GM19193 (cell line): ENCODE results near the gene ESYT1.

Experiments used
- POLR2A ChIP-seq: IDR thresholded peaks from 4 replicates; pipeline ENCODE4 v1.6.1; 2011; ENCODE audit not compliant: insufficient read depth, insufficient read length; ENCODE audit errors: extremely low read depth

ESYT1 gene

DNA sequence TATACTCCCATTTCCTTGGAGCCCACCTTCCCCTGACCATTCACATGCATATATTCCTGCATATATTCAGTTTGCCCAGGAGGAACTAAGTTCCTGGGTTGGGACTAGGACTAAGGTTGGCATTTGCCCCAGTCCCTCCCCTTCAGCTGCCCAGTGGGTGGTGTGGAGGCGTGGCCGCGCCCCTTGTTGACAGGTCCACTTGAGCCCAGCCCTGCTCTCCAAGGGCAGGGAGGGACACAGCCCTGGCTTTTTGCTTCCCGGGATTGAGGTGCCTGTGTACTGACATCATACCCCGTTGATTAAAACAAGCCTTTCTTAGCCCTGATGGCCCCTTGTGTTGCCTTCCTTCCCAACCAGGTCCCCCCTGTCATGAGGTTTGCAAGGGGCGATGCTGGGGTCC, 40.8 kb upstream of the ESYT1 start:
- TF ChIP-seq POLR2A: no peak

GRCh38 chr12:56097738-56098137, 30.3 kb upstream of the ESYT1 start:
- no peak for TF ChIP-seq POLR2A

GRCh38 chr12:56098592-56098991, 29.5 kb upstream of the ESYT1 start:
- no peak for TF ChIP-seq POLR2A

- TF ChIP-seq POLR2A: no peak
Measured at GRCh38 chr12:56099787-56100186, 28.3 kb upstream of the ESYT1 start.

DNA sequence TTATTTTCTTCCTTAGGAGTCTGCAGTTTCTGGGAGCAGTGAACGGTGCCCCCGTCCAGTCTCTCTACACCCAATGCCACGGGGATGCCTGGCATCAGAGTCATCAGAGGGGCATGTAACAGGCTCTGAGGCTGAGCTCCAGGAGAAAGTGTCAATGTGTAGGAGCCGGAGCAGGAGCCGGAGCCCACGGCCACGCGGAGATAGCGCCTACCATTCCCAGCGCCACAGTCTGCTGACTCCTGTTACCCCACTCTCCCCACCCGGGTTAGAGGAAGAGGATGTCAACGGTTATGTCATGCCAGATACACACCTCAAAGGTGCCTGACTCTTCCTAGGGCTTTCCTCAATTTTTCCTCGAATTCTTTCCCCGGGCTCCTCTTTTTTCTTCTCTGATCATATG, 27.0 kb upstream of the ESYT1 start:
- no peak for TF ChIP-seq POLR2A

- no peak for TF ChIP-seq POLR2A
Measured at GRCh38 chr12:56102683-56103065, 25.4 kb upstream of the ESYT1 start.

GRCh38 chr12:56103066-56103711, 24.9 kb upstream of the ESYT1 start:
- no peak for TF ChIP-seq POLR2A

DNA sequence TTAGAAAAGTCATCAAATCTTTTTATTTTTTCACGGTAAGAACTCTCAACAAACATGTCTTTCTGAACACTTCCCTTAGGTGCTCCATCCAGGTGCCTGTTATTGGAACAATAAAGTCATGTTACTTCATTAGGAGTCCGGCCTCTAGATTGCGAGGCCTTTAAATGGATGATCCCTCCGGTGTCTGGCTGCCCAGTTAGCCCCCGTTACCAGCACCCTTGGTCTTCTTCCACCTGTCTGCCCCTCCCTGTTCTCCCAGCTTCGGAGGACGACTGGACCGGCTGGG, 24.3 kb upstream of the ESYT1 start:
- TF ChIP-seq POLR2A: no peak

GRCh38 chr12:56104109-56104814, 23.8 kb upstream of the ESYT1 start, which contains the start of gene PA2G4:
TSS of gene PA2G4 (plus strand) at chr12:56104559. CDS start at chr12:56104738, 179 bp downstream.
- peak; percentile 94 for TF ChIP-seq POLR2A

- TF ChIP-seq POLR2A: no peak
Measured at GRCh38 chr12:56104815-56105608, 23.1 kb upstream of the ESYT1 start.

DNA sequence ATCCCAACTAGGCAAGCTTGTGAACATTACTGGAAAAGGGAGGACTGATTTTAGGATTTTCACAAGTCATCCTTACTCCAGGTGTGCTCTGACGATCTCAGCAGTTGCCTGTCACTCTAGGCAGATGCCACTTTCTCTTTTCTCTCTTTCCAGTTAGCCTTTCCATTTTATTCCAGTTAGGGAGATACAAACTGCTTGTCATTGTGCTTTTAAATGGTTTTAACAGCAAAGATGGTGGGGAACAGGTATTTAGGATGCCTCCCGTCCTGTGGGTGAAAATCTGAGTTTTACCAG, 22.5 kb upstream of the ESYT1 start:
- TF ChIP-seq POLR2A: no peak

DNA sequence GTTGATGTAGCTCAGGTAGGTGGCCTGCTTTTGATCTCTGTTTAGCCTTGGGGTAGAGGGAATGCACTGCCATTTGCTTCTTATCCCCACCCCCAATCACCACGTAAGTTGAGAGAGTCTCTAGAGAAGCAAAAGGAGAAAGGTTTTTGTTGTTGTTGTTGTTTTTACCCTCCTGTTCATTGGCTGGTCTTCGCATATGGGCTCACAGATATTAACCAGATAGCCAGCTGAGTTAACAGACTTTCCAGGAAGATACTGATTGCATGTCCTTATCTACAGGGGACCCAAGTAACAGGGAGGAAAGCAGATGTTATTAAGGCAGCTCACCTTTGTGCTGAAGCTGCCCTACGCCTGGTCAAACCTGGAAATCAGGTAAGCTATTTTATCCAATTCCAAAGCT, 20.8 kb upstream of the ESYT1 start:
- no peak for TF ChIP-seq POLR2A

DNA sequence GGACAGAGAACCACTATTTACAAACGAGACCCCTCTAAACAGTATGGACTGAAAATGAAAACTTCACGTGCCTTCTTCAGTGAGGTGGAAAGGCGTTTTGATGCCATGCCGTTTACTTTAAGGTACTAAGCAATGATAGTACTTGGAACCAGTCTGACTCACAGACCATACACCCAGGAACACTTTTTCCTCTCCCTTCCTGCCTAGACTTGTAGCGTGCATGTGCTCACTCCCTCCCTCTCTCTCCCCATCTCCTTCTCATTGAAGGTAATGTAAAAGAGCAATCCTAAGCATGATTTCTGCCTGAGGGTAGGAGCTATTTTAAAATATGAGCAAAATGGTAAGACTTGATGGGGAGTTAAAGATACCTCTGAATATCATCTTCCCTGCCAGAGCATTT, 17.5 kb upstream of the ESYT1 start:
- no peak for TF ChIP-seq POLR2A

DNA sequence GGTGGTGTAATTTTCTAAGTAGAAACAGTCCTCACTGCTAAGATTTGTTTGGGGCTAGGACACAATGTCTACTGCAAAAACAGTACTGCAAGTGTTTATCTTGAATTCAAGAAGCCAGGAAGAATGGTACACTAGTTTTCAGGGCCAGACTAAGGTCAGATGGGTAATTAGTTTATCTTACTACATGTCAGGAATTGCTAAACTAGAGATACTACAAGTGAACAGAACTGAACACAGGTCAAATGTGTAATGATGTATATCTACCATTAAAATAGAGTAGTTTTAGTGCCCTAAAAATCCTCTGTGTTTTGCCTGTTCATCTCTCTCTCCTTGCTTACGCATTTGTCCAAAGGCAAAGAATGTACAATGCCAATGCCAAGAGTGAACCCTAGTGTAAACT, 14.0 kb upstream of the ESYT1 start:
- no peak for TF ChIP-seq POLR2A

- TF ChIP-seq POLR2A: no peak
Measured at GRCh38 chr12:56115329-56115728, 12.7 kb upstream of the ESYT1 start.
